WERI-Rb-1 (cell line): ENCODE results near the gene ADAM12.

ENCODE experiments used
- DNase-seq: peaks from one replicate; pipeline ENCODE4 v3.0.0-alpha.2; 2020
- H3K27ac ChIP-seq: fragments of 250-450 bp; sonication (Bioruptor Pico); 2 replicates; pipeline ENCODE4 v1.5.1; 2020; ENCODE audit warnings: mild to moderate bottlenecking, moderate library complexity
- H3K27me3 ChIP-seq: fragments of 250-450 bp; sonication (Bioruptor Pico); 2 replicates; pipeline ENCODE4 v1.5.1; 2021; ENCODE audit warnings: mild to moderate bottlenecking, low read depth, moderate library complexity; ENCODE audit not compliant: insufficient read depth, severe bottlenecking
- H3K36me3 ChIP-seq: fragments of 250-450 bp; sonication (Bioruptor Pico); 2 replicates; pipeline ENCODE4 v1.5.1; 2020; ENCODE audit warnings: mild to moderate bottlenecking, moderate library complexity
- H3K4me3 ChIP-seq: 2 replicates; pipeline ENCODE4 v1.5.1; 2011; ENCODE audit warnings: low read depth, mild to moderate bottlenecking, control low read depth, low read length
- H3K9me3 ChIP-seq: fragments of 250-450 bp; sonication (Bioruptor Pico); 2 replicates; pipeline ENCODE4 v1.5.1; 2021; ENCODE audit warnings: mild to moderate bottlenecking, moderate library complexity; ENCODE audit not compliant: severe bottlenecking
- CTCF ChIP-seq: IDR thresholded peaks from 2 replicates; pipeline ENCODE4 v1.5.1; 2011; ENCODE audit warnings: low read depth, mild to moderate bottlenecking, control low read depth, inconsistent platforms, low read length

ADAM12 gene

GRCh38 chr10:126084369-126084768 is 303.9 kb downstream of the ADAM12 start:
- DNase-seq: no peak
- no peak for TF ChIP-seq CTCF
- Histone ChIP-seq H3K27me3 (no peaks in the 10 kb centered on the region), H3K9me3 (no peaks in the 10 kb centered on the region), H3K4me3 (no peak overlapping the region), H3K27ac (no peak overlapping the region), H3K36me3 (no peaks in the 10 kb centered on the region)

- no peak for TF ChIP-seq CTCF
- no peak for DNase-seq
- Histone ChIP-seq H3K4me3 (no peak overlapping the region), H3K27me3 (no peaks in the 10 kb centered on the region), H3K36me3 (no peaks in the 10 kb centered on the region), H3K27ac (no peak overlapping the region), H3K9me3 (no peaks in the 10 kb centered on the region)
Observed at GRCh38 chr10:126083009-126083408, 305.3 kb downstream of the ADAM12 start.

- TF ChIP-seq CTCF: no peak
- Histone ChIP-seq H3K4me3 (no peak overlapping the region), H3K27ac (no peak overlapping the region), H3K36me3 (no peaks in the 10 kb centered on the region), H3K9me3 (no peaks in the 10 kb centered on the region), H3K27me3 (no peaks in the 10 kb centered on the region)
- no peak for DNase-seq
Observed at GRCh38 chr10:126081841-126082466, 306.3 kb downstream of the ADAM12 start.

- Histone ChIP-seq H3K4me3 (no peak overlapping the region), H3K27me3 (no peaks in the 10 kb centered on the region), H3K9me3 (no peaks in the 10 kb centered on the region), H3K27ac (no peak overlapping the region), H3K36me3 (no peaks in the 10 kb centered on the region)
- no peak for DNase-seq
- TF ChIP-seq CTCF: no peak
Observed at GRCh38 chr10:126080879-126081411, 307.3 kb downstream of the ADAM12 start.

- H3K9me3 ChIP-seq: no peaks in the 10 kb centered on the region
- no peaks in the 10 kb centered on the region for H3K36me3 ChIP-seq
- no peak overlapping the region for H3K4me3 ChIP-seq
- H3K27me3 ChIP-seq: no peaks in the 10 kb centered on the region
- no peak overlapping the region for H3K27ac ChIP-seq
- DNase-seq: no peak
- no peak for TF ChIP-seq CTCF
Observed at GRCh38 chr10:126080291-126080825, 307.9 kb downstream of the ADAM12 start.
